ENCODE measurements around the gene PDYN. TPM values are rescaled to one million over a fixed set of nuclear protein-coding genes. Genes with fewer than 3 reads are reported as not detected.

PDYN gene
- total RNA-seq, 4 donors from 2014 or later = not detected

DNA sequence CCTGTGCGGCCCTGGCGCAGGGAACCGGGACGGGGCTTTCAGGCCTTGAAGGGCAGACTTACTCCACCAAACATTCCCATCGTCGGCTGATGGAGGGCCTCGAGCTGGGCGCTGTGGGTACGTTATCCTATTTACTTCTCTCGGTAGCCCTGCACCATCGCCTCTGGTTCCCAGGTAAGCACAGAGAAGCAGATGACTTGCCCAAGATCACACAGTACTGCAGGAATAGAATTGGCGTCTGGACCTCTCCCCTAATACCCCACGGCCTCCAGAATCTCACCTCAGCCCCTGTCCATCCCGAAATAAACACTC, 46.4 kb downstream of the PDYN start:
- WGBS = 59% methylated on average over 13 of the region's 14 CpGs
- no peaks in the 10 kb centered on the region for H3K9me3 ChIP-seq
- H3K27ac ChIP-seq (replicated peaks in 1 of 4) = peak overlapping the region in 1 of 4 donors; percentile 21
- H3K4me1 ChIP-seq = peaks cover 4 to 31% (median 22%) of the 10 kb centered on the region in 4 donors
- peaks cover 0 to 15% (median 3%) of the 10 kb centered on the region in 4 donors for H3K27me3 ChIP-seq
- TF ChIP-seq, protein P1, sequence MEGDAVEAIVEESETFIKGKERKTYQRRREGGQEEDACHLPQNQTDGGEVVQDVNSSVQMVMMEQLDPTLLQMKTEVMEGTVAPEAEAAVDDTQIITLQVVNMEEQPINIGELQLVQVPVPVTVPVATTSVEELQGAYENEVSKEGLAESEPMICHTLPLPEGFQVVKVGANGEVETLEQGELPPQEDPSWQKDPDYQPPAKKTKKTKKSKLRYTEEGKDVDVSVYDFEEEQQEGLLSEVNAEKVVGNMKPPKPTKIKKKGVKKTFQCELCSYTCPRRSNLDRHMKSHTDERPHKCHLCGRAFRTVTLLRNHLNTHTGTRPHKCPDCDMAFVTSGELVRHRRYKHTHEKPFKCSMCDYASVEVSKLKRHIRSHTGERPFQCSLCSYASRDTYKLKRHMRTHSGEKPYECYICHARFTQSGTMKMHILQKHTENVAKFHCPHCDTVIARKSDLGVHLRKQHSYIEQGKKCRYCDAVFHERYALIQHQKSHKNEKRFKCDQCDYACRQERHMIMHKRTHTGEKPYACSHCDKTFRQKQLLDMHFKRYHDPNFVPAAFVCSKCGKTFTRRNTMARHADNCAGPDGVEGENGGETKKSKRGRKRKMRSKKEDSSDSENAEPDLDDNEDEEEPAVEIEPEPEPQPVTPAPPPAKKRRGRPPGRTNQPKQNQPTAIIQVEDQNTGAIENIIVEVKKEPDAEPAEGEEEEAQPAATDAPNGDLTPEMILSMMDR (IDR thresholded peaks at IDR 0.05) = no peak
- TF ChIP-seq POLR2AphosphoS5 (IDR thresholded peaks at IDR 0.05) = no peak
- TF ChIP-seq POLR2A (IDR thresholded peaks at IDR 0.05; ENCODE audit: low read depth) = no peak
- no peak for TF ChIP-seq EP300 (IDR thresholded peaks at IDR 0.05)
- intact Hi-C loops (cut with DNase I) = no loop called here
- DNase-seq (ENCODE audit: extremely low spot score) = no peak
- H3K4me3 ChIP-seq = peak overlapping the region; percentile 32 to 49 (median 36)
- no peaks in the 10 kb centered on the region for H3K36me3 ChIP-seq

- H3K36me3 ChIP-seq = no peaks in the 10 kb centered on the region
- peak overlapping the region in 2 of 4 donors; percentile 20 to 21 for H3K27ac ChIP-seq (replicated peaks in 1 of 4)
- TF ChIP-seq, protein P1 (IDR thresholded peaks at IDR 0.05) = no peak
- no peak for TF ChIP-seq EP300 (IDR thresholded peaks at IDR 0.05)
- peak in 1 of 2 donors; percentile 31 for TF ChIP-seq POLR2AphosphoS5 (IDR thresholded peaks at IDR 0.05)
- no peak for TF ChIP-seq POLR2A (IDR thresholded peaks at IDR 0.05; ENCODE audit: low read depth)
- H3K4me1 ChIP-seq = peaks cover 7 to 33% (median 26%) of the 10 kb centered on the region in 4 donors
- H3K9me3 ChIP-seq = no peaks in the 10 kb centered on the region
- WGBS = 17% methylated on average over 28 of the region's 39 CpGs
- H3K4me3 ChIP-seq = peak overlapping the region; percentile 32 to 49 (median 36)
- no peak for DNase-seq (ENCODE audit: extremely low spot score)
- intact Hi-C loops (cut with DNase I) = no loop called here
- H3K27me3 ChIP-seq = peaks cover 0 to 15% (median 3%) of the 10 kb centered on the region in 4 donors
Observed at GRCh38 chr20:1946762-1947534, 46.9 kb downstream of the PDYN start.

GRCh38 chr20:1946442-1946761, 47.5 kb downstream of the PDYN start:
- intact Hi-C loops (cut with DNase I) = no loop called here
- DNase-seq (ENCODE audit: extremely low spot score) = no peak
- 73% methylated on average over 7 of the region's 7 CpGs for WGBS
- H3K4me3 ChIP-seq = peak overlapping the region in 3 of 4 donors; percentile 32 to 37 (median 36)
- peak overlapping the region in 1 of 4 donors; percentile 20 for H3K27ac ChIP-seq (replicated peaks in 1 of 4)
- peaks cover 10 to 39% (median 31%) of the 10 kb centered on the region in 4 donors for H3K4me1 ChIP-seq
- H3K36me3 ChIP-seq = no peaks in the 10 kb centered on the region
- TF ChIP-seq EP300 (IDR thresholded peaks at IDR 0.05) = no peak
- TF ChIP-seq, protein P1 (IDR thresholded peaks at IDR 0.05) = no peak
- TF ChIP-seq POLR2A (IDR thresholded peaks at IDR 0.05; ENCODE audit: low read depth) = no peak
- no peak for TF ChIP-seq POLR2AphosphoS5 (IDR thresholded peaks at IDR 0.05)
- peaks cover 0 to 15% (median 3%) of the 10 kb centered on the region in 4 donors for H3K27me3 ChIP-seq
- H3K9me3 ChIP-seq = no peaks in the 10 kb centered on the region

DNA sequence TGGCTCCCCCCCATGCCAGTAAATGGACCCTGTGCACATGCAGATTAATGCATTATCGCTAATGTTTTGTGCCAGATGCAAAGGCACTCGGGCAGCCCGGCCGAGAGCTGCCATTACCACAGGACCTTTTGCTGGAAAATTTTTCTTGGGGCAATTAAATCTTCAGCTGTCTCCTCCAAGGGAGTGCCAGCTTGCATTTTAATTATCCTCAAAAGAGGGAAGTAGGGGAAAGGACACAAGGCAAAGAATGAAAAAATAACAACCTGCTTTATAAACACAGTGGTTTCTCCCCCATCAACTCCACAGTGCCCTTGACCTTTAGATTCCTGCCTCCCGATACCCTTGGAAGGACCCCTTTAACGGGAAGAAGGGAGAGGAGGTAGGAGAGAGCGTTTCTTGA, 48.2 kb downstream of the PDYN start:
- 85% methylated on average over 7 of the region's 7 CpGs for WGBS
- no peak overlapping the region for H3K4me3 ChIP-seq
- no peaks in the 10 kb centered on the region for H3K9me3 ChIP-seq
- no peaks in the 10 kb centered on the region for H3K36me3 ChIP-seq
- no peak overlapping the region for H3K27ac ChIP-seq (replicated peaks in 1 of 4)
- H3K4me1 ChIP-seq = peaks cover 14 to 45% (median 37%) of the 10 kb centered on the region in 4 donors
- no peak for TF ChIP-seq EP300 (IDR thresholded peaks at IDR 0.05)
- TF ChIP-seq POLR2AphosphoS5 (IDR thresholded peaks at IDR 0.05) = no peak
- TF ChIP-seq, protein P1 (IDR thresholded peaks at IDR 0.05) = no peak
- no peak for TF ChIP-seq POLR2A (IDR thresholded peaks at IDR 0.05; ENCODE audit: low read depth)
- intact Hi-C loops (cut with DNase I) = no loop called here
- no peak for DNase-seq (ENCODE audit: extremely low spot score)
- H3K27me3 ChIP-seq = peaks cover 0 to 15% (median 3%) of the 10 kb centered on the region in 4 donors

Data from esophagus muscularis mucosa (tissue), 4 donors.